Stimulated activated CD4-positive, alpha-beta T cell treated with anti-CD3 and anti-CD28 coated beads, Interleukin-15, amount 100 ng/mL, for 48 hours (primary cell): ENCODE data around the gene BCDIN3D.

Experiments used
- DNase-seq, 2 donors: peaks; one replicate each; pipeline ENCODE4 v3.0.0-alpha.2; 2020; ENCODE audit warnings: low read depth in 2 of 2

The BCDIN3D gene

DNA sequence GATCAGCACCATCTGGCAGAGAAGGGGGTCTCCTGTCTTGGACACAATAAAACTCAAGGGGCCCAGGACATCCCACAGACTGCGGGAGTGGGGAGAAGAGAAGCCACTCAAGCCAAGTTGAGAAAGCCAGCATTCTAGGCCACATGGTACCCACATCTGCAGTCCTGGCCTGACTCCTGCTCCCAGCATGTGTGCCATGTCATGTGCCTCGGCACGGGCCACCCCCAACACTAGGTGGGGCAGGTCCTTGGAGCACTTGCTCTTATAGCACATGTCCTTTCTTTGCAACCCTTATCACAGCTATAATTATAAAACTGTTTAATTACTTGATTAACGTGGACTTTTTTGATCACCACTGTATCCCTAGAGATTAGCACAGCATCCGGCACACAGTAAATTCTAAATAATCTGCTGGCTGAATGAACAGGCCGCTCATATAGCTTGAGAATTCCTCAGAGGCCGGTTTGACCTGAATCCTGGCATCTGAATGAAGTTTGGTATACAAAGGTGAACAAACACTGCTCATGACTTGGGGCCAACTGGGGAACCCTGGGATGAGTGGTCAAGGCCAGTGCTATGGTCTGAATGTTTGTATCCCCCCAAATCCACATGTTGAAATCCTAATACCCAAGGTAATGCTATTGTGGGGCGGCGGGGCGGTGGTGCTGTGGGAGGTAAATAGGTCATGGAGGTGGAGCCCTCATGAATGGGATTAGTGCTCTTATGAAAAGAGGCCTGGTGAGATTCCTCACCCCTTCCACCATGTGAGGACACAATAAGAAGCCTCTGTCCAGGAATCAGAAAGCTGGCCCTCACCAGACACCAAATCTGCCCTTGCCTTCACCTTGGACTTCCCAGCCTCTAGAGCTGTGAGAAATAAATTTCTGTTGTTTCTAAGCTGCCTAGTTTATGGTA, 21.3 kb downstream of the BCDIN3D start:
- DNase-seq: no peak

DNA sequence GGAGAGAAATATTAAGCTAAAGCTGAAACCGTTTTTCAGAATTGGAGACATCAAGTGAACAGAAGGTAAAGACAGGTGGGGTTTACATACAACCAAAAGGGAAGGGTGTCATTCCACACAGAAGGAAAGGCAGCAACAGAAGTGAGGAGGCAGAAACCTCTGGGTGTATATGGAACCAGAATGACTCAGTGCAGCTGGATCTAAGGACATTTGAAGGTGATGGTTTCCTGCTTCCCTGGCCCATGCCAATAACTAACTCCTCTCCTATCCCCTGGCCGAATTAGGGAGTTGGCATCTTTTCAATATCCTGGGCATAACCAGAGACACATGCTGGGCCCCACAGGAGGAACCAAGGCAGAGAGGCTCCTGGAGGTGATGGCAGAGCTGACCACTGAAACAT, 23.1 kb downstream of the BCDIN3D start:
- DNase-seq: no peak

DNA sequence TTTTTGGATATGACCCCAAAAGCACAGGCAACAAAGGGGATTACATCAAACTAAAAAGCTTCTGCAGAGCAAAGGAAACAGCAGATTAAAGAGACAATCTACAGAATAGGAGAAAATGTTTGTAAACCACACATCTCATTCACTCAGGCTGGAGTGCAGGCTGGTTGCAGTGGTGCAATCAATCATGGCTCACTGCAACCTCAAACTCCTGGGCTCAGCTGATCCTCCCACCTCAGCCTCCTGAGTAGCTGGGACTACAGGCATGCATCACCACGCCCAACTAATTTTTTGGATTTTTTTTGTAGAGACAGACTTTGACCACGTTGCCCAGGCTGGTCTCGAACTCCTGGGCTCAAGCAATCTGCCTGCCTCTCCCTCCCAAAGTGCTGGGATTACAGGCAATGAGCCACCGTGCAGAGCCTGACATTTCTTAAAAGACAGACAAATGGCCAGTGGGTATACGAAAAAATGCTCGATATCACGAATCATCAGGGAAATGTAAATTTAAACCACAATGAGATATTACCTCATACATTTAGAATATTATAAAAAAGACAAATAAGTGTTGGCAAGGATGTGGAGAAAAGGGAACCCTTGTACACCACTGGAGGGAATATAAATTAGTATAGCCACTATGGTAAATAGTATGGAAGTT, 24.5 kb downstream of the BCDIN3D start:
- no peak for DNase-seq

DNA sequence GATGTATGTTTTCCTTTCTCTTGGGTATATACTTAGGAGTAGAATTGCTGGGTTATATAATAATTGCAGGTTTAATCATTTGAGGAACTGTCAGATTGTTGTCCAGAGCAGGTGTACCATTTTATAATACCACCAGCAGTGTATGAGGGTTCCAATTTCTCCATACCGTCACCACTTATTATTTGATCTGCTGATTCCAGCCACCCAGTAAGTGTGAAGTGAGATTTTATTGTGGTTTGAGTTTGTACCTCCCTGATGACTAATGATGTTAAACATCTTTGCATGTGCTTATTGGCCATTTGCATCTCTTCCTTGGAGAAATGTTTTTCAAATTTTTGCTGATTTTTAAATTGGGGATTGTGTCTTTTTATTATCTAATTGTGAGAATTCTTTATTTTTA, 29.8 kb downstream of the BCDIN3D start:
- DNase-seq: no peak

DNA sequence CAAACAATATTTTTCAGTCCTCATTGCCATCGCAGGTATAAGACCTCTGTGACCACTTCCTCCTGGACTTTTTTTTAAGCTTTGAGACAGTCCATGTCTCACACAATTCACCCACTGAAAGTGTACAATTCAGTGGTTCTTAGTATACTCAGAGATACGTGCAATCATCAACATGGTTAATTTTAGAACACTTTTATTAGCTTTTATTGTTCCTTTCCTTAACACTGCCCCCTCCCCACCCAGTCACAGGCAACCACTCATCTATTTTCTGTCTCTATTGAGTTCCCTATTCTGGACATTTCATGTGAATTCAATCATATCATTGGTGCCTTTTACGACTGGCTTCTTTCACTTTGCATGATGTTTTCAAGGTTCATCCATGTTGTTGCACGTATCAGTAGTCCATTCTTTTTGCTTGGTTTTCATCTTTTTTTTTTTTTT, 30.9 kb downstream of the BCDIN3D start:
- no peak for DNase-seq

DNA sequence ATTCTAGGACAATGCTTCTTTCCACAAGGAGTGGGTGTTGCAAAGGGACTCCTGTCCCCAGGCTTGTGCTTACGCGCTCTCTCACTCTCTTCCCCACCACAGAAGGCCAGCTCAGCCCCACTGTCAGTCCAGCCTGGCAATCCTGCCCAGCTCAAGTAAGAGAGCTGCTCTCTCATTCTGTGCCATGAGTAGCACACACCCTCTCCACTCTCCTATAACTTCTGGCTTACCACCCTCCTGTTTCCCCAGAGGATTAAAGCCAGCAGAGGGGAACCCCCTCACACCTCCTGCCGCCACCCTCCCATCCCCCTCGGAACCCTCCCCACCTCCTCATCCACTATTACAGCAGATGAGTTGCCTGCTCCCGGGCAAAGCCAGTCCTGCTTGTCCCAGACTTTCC, 31.8 kb downstream of the BCDIN3D start:
- no peak for DNase-seq

DNA sequence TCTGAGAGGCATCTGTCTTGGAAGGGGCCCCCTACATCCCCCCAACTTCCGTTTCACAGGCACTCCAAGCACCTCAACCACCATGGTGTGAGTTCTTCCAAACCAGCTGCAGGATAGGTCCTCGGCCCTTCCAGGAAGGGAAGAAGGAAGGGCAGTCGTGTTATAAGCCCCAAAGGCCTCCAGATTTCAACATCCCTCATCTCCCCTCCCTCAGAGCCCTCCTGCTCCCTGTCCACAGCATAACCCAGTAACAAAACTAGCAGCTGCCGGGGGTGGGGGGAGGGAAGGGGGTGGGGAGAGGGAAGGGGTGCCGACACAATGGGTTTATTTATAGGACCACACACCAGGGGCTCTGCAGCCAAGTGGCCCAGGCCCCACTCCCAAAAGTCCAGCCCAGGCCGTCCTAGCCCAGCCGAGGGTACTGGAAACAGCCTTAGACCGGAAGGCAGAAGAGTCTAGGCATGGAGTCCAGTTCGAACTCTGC, 33.0 kb downstream of the BCDIN3D start:
- no peak for DNase-seq

DNA sequence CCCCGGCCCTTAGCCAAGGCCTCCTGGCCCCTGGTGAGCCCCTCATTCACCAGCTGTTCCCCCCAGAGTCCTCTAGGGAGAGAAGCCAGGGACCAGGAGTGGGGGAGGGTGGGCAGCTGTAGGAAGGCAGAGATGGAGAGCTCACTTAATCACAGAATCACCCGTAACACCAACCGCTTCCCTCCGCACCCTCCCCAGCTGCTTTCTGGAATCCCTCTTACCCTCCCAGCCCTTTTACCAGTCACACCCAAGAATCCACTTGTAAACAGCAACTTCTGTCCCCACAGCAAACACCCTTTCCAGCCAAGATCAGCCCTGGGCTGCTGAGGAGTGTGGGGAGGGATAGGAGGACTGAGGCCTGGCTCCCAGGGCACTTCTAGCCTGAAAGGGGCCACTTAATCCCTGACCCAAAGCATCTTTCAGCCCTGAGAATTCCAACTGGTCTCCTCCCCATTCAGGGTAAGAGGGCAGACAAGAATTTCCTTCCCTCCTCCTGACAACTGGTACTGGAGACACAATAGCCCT, 33.5 kb downstream of the BCDIN3D start:
- DNase-seq: no peak

DNA sequence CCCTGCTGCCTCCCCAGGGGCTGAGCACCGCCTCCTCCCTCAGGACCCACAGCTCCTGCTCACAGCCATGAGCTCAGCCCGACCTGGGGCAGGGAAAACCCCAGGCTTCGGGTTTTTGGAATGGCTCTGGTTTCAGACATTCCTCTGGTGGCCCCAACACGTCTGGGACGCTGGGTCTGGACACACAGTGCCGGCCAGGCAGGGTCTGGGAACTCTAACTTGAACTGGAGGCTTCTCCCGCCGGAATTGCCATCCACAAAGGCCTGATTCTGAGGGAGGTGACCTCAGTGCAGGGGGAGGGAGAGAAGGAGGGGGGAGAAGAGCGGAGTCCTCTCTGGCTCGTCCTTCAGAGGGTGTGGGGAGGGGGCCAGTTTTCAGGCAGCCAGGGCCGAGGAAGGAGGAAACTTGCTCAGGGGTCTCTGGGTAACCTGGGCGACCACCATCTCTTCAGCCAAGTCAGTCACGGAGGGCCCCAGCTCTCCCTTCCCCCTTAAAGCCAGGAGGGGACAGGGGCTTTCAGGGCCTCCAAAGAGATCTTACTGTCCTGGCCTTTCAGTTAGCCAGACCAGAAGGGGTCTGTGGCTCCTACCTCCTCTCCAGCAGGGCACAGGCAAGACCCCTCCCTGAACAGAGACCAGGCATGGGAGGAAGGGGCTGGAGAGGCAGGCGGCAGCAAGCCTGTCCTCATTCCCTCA, 34.1 kb downstream of the BCDIN3D start:
- DNase-seq: no peak

DNA sequence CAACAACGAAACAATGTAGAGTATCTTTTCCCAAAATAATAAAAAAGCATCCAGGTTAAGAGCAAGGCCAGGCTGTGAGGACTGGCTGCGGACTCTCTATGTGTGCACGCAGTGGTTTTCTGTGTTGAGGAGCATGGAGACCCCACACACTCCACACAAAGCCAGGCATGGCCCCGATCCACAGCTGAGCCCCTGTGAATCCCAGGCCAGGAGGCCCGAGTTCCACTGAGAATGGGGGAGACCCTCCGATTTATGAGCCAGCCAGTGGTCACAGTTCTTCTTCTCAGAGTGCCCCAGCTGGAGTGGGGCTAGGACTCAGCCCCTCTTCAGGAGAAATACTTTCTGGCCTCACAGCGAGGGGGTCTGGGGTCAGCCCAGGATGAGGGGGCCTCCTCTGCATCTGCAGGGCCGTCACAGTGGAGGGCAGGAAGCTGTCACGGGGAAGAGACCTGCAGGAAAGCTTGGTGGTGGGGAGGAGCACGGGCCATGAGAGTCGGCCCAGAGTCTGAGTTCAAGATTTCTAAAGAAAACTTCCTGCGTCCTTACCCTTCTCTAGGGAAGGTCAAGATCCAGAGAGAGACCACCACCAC, 34.8 kb downstream of the BCDIN3D start:
- no peak for DNase-seq

DNA sequence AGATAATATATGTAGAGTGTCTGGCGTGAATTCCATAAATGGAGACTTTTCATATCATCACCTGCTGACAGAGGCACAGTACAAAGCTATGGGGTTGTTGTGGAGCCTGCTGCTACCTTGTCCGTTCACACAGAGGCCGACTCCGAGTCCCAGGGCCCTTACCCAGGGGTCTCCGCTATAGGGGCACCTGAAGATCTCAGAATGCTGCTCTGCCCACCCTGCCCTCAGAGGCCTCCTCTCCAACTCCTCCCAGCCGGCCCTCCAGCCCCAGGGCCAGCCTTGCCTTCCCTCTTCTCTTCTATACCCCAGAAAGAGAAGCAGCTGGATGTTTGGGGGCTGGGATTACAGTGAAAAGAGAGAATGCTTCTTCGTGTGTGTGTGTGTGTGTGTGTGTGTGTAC, 36.0 kb downstream of the BCDIN3D start:
- DNase-seq: no peak

DNA sequence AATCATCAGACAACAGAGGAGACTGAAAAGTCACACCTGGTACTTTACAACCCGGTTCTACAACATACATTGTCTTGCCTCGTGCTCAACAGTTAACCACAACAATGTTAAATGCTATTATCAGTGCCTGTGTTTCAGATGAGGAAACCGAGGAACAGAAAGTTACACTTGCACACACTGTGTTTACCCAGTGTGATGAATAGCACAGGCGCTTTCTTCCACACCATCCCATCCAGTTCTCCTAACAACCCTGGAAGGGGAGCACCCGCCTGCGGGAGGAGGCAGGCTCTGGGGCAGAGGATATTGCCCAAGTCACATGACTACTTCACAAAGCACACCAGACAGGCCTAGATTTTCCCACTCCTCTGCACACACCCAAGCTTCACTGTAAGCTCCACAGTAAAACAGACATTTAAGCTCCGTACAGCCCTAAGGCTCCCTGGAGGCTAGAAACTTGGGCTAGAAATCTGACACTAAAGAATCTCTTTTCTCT, 36.5 kb downstream of the BCDIN3D start:
- DNase-seq: no peak

DNA sequence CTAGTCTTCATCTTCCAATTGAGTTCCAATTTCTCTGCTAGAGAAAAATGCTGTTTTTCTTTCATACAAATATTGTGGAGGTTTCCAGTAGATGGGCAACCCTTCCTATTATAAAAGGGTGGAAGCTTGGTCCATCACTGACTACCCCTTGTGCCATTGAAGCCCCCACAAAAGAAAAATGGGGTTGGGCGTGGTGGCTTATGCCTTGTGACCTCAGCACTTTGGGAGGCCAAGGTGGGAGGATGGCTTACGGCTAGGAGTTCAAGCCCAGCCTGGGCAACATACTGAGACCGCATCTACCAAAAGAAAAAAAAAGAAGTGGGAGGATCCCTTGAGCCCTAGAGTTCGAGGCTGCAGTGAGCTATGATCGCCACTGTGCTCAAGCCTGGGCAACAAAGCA, 37.5 kb downstream of the BCDIN3D start:
- DNase-seq: no peak

DNA sequence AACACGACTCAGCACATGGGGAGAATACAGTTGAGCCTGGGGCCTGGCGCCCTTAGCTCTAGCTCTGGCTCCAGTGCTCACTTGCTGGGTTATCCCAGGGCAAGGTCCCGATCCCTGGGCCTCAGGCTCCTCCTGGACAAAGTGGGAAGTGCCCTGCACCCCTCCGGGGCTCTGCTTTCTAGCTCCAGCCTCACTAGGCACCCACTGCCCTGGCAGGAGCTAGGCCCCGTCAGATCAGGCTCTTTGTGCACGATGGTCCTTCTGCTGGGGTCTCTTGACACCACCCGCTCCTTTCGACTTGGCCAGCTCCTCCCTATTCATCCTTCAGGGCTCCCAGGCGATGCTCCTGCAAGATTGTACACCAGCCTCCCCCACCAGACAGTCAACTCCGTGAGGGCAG, 38.1 kb downstream of the BCDIN3D start:
- DNase-seq: no peak

DNA sequence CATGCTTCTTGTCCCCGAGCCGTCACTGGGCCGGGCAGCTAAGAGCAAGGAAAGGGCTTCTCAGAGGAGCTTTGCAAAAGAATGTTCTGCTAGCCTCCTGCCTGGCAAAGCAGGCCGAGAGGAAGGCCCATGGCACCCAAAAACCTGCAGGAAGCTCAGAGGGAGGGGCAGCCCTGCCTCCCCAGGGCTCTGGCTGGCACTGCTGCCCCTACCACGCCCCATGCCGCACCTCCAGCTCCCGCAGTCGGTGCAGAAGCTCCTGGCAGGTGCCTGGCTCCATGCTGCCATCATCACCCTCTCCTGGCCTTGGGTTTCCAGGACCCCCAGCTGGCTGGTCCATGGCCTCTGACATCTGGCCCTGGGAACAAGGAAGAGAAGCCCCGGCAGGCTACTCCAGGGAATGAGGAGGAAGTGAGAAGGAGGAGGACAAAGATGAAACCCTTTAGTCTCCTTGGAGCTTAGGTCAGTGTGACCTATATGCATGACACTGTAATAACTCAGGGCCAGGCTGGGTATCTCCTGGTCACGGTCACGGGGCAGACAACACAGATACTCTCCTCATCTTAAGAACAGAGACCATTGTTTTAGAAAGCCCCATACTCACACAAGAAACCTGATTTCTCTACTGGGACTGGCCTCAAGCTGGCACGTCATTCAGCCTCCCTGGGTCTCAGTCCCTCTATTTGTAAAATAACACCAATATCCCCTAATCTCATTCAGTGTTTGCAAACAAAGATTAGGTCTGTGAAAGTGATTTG, 39.0 kb downstream of the BCDIN3D start:
- DNase-seq: no peak

DNA sequence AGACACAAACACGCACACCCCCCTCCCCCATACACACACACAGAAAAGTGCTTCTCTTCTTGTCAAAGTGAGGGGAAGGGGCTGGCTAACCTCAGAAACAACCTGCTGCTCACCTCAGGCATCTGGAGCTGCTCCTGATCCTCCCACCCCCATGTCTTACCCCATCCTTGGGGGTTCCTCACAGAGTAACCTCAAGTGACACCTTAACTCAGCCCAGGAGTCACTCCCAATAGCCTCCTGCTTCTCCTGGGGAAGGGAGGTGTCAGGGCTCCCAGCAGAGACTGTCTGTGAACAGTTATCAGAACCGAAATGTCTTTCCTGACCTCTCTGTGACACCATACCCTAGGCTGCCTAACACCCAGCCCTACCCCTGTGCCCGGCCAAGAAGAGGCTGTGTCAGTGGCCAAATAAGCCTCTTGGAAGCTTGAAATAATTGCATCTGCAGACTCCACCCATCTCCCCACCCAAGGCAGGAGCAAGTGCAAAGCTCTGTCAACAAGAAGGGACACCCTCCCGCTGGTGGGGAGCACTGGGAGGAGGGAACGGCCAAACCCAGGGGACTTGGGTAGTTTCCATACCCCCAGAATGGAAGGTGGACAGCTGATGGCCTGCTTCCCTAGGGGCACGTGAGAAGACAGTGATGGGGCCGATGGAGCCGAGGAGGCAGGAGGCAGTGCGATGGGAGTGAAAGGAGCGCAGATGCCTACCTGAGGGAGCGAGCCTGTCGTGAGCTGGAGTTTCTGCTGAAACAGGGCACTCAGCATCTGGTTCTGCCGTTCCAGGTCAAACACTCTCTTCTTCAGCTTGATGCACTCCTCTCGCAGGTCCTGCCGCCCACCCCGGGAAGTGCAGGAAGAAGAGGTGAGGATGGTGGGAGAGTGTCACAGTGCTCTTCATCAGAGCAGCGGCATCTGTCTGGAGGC, 41.5 kb downstream of the BCDIN3D start:
- DNase-seq: no peak

DNA sequence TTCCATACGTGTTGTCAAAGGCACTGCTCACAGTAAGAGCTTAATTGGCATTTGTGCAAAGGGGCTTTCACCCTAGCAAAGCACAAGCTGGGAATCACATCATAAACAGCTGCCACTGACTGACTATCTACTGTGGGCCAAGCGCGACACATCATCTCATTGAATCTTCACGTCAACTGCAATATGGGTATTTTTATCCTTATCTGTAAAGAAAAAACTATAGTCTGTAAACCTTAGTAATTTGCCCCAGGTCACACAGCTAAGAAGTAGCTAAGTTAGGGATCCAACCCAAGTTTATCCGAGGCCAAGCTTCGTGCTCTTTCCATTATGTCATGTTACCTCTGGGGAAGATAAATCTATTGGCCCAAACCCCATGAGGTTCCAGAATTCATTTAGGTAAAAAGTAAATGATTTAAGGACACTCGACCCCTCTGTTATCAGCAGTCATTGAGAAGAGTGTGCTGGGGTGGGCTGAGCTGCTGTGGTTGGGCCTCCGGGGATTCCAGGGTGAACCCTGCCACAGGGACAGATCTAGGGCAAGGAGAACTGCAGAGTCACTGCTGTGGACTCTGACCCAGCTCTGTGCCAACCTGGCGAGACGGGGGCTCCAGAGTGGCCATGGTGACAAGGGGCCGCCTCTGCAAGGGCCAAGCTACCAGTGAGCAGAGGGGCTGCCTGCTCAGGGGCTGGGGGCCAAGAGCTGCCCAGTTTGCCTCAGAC, 42.3 kb downstream of the BCDIN3D start:
- DNase-seq: no peak

DNA sequence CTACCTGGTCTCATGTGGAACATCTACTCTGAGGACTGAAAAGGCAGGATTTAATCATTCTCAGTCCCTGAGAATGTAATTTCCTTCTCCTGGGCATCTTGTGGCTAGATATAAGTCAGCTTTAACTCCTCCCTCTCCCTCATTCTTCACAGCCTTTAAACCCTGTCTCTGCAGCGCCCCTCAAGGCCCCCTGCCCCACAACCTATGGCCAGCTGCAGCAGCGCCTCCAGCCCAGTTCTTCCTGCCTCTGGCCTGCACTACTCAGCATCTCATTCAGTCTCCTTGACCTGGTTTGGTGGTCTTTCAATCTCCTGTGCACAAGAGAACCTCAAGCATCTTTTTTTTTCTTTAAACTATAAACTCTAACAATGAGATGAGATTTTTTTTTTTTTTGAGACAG, 44.0 kb downstream of the BCDIN3D start:
- DNase-seq: no peak

DNA sequence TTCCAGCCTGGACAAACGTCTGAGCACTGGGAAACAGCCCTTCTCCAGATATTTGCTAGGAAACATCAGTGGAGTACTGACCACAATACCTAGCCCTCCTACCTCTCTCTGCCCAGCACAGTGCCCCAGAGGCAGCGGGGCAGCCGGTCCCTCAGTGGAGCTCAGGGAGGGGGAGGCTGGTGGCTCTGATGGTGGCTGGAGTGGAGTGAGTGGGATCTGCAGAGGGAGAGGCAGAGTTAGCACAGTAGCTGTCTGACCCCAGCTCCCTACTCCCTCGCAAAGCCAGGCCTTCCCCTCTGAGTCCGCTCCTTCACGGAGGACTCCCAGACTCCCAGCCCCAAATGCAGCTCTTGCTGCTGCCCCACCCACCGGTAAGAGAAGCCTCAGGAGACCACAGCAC, 44.7 kb downstream of the BCDIN3D start:
- DNase-seq: no peak
